ENCODE data around the gene POC1B. TPM values are rescaled to one million over a fixed set of nuclear protein-coding genes. Genes with fewer than 3 reads are reported as not detected.
A peak's percentile ranks its signal among the peaks of the same experiment; 100 is the strongest.

POC1B gene
- total RNA-seq, 4 donors from 2014 or later: 7.3 to 8.9 (median 7.8) TPM

- no peak overlapping the region for H3K4me3 ChIP-seq
- in situ Hi-C loops (cut with MboI; ENCODE audit: low sequenced_read_pairs in 4 of 4): loop anchor here in 1 of 4 donors (25.0 kb wide), 1 partner anchor 456 kb away; no protein-coding TSS in a partner anchor
- TF ChIP-seq, protein P1, sequence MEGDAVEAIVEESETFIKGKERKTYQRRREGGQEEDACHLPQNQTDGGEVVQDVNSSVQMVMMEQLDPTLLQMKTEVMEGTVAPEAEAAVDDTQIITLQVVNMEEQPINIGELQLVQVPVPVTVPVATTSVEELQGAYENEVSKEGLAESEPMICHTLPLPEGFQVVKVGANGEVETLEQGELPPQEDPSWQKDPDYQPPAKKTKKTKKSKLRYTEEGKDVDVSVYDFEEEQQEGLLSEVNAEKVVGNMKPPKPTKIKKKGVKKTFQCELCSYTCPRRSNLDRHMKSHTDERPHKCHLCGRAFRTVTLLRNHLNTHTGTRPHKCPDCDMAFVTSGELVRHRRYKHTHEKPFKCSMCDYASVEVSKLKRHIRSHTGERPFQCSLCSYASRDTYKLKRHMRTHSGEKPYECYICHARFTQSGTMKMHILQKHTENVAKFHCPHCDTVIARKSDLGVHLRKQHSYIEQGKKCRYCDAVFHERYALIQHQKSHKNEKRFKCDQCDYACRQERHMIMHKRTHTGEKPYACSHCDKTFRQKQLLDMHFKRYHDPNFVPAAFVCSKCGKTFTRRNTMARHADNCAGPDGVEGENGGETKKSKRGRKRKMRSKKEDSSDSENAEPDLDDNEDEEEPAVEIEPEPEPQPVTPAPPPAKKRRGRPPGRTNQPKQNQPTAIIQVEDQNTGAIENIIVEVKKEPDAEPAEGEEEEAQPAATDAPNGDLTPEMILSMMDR (IDR thresholded peaks at IDR 0.05 in 4 of 5, conservative IDR thresholded peaks at IDR 0.05 in 1 of 5): no peak
- TF ChIP-seq POLR2A (IDR thresholded peaks at IDR 0.05): no peak
- intact Hi-C loops (cut with DNase I; ENCODE audit: low total_unique reads): no loop called here
- no peak for DNase-seq
- no peak overlapping the region for H3K27ac ChIP-seq
- no peak for ATAC-seq
- H3K4me1 ChIP-seq: no peaks in the 10 kb centered on the region
- H3K9me3 ChIP-seq: no peaks in the 10 kb centered on the region
- no peaks in the 10 kb centered on the region for H3K36me3 ChIP-seq
- H3K27me3 ChIP-seq: no peaks in the 10 kb centered on the region
These were observed 57.8 kb downstream of the POC1B start for GRCh38 chr12:89468017-89468416.

DNA sequence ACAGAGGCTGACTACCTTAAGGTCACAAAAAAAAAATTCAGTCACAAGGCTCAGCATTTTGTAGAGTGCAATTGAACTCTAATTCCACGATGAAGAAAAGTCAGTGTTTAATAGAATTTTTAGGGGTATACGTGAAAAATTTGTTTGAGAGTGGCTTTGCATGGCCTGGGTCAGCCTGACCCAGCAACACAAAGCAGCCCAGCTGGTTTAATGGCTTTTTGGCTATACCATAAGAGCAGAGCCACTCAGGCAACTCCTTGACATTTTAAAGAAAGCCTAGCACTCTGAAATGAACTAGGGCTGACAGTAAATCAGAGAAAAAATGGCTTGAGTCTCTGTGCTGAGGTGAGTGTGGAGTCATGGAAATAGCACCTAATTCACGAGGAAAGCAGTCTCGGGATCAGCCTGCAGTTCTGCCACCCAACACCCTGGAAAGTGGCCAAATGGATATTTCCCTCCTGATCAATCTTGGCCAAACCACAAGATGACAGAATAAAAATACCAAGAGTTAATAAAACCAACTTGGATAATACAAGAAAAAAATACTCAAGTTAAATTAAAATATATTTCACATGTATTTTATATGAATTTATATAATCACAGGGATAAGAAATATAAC, 60.8 kb downstream of the POC1B start:
- intact Hi-C loops (cut with DNase I; ENCODE audit: low total_unique reads) (no loop called here), in situ Hi-C loops (cut with MboI; ENCODE audit: low sequenced_read_pairs in 4 of 4) (loop anchor here in 2 of 4 donors (5.0 to 25.0 kb wide), 3 partner anchors 418 to 453 kb away; no protein-coding TSS in a partner anchor)
- no peaks in the 10 kb centered on the region for H3K36me3 ChIP-seq
- DNase-seq: no peak
- H3K27me3 ChIP-seq: no peaks in the 10 kb centered on the region
- no peak for ATAC-seq
- no peak overlapping the region for H3K4me3 ChIP-seq
- peaks cover 0 to 12% of the 10 kb centered on the region in 2 donors for H3K4me1 ChIP-seq
- no peaks in the 10 kb centered on the region for H3K9me3 ChIP-seq
- no peak overlapping the region for H3K27ac ChIP-seq
- no peak for TF ChIP-seq POLR2A (IDR thresholded peaks at IDR 0.05)
- TF ChIP-seq, protein P1 (IDR thresholded peaks at IDR 0.05 in 4 of 5, conservative IDR thresholded peaks at IDR 0.05 in 1 of 5): no peak

- ATAC-seq (peak; percentile 90 to 93), DNase-seq (no peak)
- peaks cover 3 to 14% of the 10 kb centered on the region in 2 donors for H3K4me1 ChIP-seq
- peak overlapping the region in 2 of 4 donors; percentile 7 to 13 for H3K27ac ChIP-seq
- in situ Hi-C loops (cut with MboI; ENCODE audit: low sequenced_read_pairs in 4 of 4): loop anchor here in 2 of 4 donors (5.0 to 25.0 kb wide), 3 partner anchors 415 to 450 kb away; no protein-coding TSS in a partner anchor
- no peaks in the 10 kb centered on the region for H3K27me3 ChIP-seq
- intact Hi-C loops (cut with DNase I; ENCODE audit: low total_unique reads): loop anchor here (1.0 kb wide), 2 partner anchors 411 to 443 kb away; no protein-coding TSS in a partner anchor
- no peaks in the 10 kb centered on the region for H3K9me3 ChIP-seq
- H3K4me3 ChIP-seq: peak overlapping the region in 2 of 4 donors; percentile 5 to 6
- no peaks in the 10 kb centered on the region for H3K36me3 ChIP-seq
- TF ChIP-seq, protein P1 (IDR thresholded peaks at IDR 0.05 in 4 of 5, conservative IDR thresholded peaks at IDR 0.05 in 1 of 5): peak; percentile 46 to 69 (median 62)
- TF ChIP-seq POLR2A (IDR thresholded peaks at IDR 0.05): no peak
These were observed 63.9 kb downstream of the POC1B start for GRCh38 chr12:89461649-89462612.

DNA sequence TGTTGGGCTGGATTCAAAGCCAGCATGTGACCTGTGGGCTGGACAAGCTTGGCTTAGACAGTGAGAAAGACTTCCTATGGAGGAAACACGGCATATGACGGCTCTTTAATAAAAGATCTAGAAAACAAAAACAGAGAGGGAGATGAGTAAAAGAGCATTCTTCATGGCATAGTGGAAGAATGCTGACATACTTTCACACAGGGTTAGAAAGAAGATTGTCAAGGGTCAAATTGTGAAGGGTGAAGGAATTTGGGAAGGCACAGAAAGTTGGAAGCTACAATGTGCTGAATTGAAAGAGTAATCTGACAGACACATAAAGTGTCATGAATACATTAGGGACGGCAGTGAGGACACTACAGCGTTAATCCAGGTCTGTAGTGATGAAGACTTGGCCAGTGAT, 64.7 kb downstream of the POC1B start:
- Histone ChIP-seq H3K27ac (peak overlapping the region in 1 of 4 donors; percentile 7), H3K27me3 (no peaks in the 10 kb centered on the region), H3K4me1 (peaks cover 10 to 16% of the 10 kb centered on the region in 2 donors), H3K9me3 (no peaks in the 10 kb centered on the region), H3K4me3 (peak overlapping the region in 2 of 4 donors; percentile 5 to 6), H3K36me3 (no peaks in the 10 kb centered on the region)
- no peak for DNase-seq
- TF ChIP-seq, protein P1 (IDR thresholded peaks at IDR 0.05 in 4 of 5, conservative IDR thresholded peaks at IDR 0.05 in 1 of 5): no peak
- no peak for TF ChIP-seq POLR2A (IDR thresholded peaks at IDR 0.05)
- in situ Hi-C loops (cut with MboI; ENCODE audit: low sequenced_read_pairs in 4 of 4): loop anchor here in 2 of 4 donors (5.0 to 25.0 kb wide), 3 partner anchors 414 to 449 kb away; no protein-coding TSS in a partner anchor
- intact Hi-C loops (cut with DNase I; ENCODE audit: low total_unique reads): loop anchor here (1.0 kb wide), 2 partner anchors 410 to 442 kb away; no protein-coding TSS in a partner anchor
- ATAC-seq: peak in 1 of 2 donors; percentile 6
